ENCODE results near the gene DLL1. TPM values are rescaled to one million over a fixed set of nuclear protein-coding genes. Genes with fewer than 3 reads are reported as not detected.
"Not testable (repeated sequence)": the region's sequence is repeated elsewhere in the genome, so short reads cannot be mapped to it uniquely, and the experiment has no call there.

Gene DLL1, protein sequence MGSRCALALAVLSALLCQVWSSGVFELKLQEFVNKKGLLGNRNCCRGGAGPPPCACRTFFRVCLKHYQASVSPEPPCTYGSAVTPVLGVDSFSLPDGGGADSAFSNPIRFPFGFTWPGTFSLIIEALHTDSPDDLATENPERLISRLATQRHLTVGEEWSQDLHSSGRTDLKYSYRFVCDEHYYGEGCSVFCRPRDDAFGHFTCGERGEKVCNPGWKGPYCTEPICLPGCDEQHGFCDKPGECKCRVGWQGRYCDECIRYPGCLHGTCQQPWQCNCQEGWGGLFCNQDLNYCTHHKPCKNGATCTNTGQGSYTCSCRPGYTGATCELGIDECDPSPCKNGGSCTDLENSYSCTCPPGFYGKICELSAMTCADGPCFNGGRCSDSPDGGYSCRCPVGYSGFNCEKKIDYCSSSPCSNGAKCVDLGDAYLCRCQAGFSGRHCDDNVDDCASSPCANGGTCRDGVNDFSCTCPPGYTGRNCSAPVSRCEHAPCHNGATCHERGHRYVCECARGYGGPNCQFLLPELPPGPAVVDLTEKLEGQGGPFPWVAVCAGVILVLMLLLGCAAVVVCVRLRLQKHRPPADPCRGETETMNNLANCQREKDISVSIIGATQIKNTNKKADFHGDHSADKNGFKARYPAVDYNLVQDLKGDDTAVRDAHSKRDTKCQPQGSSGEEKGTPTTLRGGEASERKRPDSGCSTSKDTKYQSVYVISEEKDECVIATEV
- total RNA-seq (1 to 10 TPM; 1.3 to 2.7 TPM), total RNA-seq (0.70 to 3.9 reads per million in 2 donors)

- peak within 1 kb of the TSS; percentile 97 for H3K4me3 Mint-ChIP-seq
- peaks cover 38% of the 10 kb centered on the region for H3K4me1 Mint-ChIP-seq
- ATAC-seq (peak; percentile 26), DNase-seq (peak in 1 of 3 donors; percentile 27)
- H3K9me3 ChIP-seq (ENCODE audit: control insufficient read depth, low read length, poor library complexity, severe bottlenecking): no peaks in the 10 kb centered on the region
- peaks cover 4% of the 10 kb centered on the region for H3K36me3 Mint-ChIP-seq (ENCODE audit: low read depth)
- H3K27ac Mint-ChIP-seq: peak within 1 kb of the TSS; percentile 74
- H3K27me3 Mint-ChIP-seq: peaks cover 60% of the 10 kb centered on the region
Measured at GRCh38 chr6:170290296-170291128, at the start of gene DLL1. DLL1 (minus strand) TSS chr6:170291078; CDS start chr6:170290139, 939 bp downstream.

DNA sequence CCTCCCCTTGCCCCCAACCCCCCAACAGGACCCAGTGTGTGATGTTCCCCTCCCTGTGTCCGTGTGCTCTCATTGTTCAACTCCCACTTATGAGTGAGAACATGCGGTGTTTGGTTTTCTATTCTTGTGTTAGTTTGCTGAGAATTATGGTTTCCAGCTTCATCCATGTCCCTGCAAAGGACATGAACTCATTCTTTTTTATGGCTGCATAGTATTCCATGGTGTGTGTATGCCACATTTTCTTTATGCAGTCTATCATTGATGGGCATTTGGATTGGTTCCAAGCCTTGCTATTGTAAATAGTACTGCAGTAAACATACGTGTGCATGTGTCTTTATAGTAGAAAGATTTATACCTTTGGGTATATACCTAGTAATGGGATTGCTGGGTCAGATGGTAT is 44.3 kb upstream of the DLL1 start:
- peaks cover 34% of the 10 kb centered on the region for H3K4me1 Mint-ChIP-seq
- H3K36me3 Mint-ChIP-seq (ENCODE audit: low read depth): not testable (repeated sequence)

GRCh38 chr6:170329321-170329720 is 38.4 kb upstream of the DLL1 start:
- H3K9me3 ChIP-seq (ENCODE audit: control insufficient read depth, low read length, poor library complexity, severe bottlenecking): no peaks in the 10 kb centered on the region
- Mint-ChIP-seq H3K27me3 (no peaks in the 10 kb centered on the region), H3K4me1 (peaks cover 17% of the 10 kb centered on the region), H3K36me3 (ENCODE audit: low read depth) (peaks cover 10% of the 10 kb centered on the region), H3K4me3 (no peak overlapping the region), H3K27ac (peak overlapping the region; percentile 9)
- ATAC-seq (no peak), DNase-seq (no peak)

More for the DNA sequence above, 44.3 kb upstream of the DLL1 start:
- H3K4me3 Mint-ChIP-seq; H3K27ac Mint-ChIP-seq; ATAC-seq; H3K27me3 Mint-ChIP-seq; DNase-seq; H3K9me3 ChIP-seq (ENCODE audit: control insufficient read depth, low read length, poor library complexity, severe bottlenecking): not testable (repeated sequence)

DNA sequence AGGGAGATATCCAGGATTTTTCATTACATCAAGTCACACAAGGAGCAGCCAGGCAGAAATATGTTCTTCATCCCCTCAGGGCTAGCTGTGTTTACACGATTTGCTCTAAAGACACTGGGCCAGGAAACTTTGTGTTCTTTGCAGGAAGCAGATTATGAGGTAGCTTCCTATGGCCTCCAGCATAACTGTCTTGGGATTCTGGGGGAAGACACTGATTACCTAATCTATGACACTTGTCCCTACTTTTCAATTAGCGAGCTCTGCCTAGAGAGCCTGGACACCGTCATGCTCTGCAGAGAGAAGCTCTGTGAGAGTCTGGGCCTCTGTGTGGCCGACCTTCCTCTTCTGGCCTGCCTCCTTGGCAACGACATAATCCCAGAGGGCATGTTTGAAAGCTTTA is 26.8 kb upstream of the DLL1 start:
- H3K4me3 Mint-ChIP-seq: no peak overlapping the region
- no peak for DNase-seq
- H3K9me3 ChIP-seq (ENCODE audit: control insufficient read depth, low read length, poor library complexity, severe bottlenecking): no peaks in the 10 kb centered on the region
- H3K27ac Mint-ChIP-seq: peak overlapping the region; percentile 49
- peaks cover 9% of the 10 kb centered on the region for H3K36me3 Mint-ChIP-seq (ENCODE audit: low read depth)
- H3K4me1 Mint-ChIP-seq: peaks cover 42% of the 10 kb centered on the region
- no peak for ATAC-seq
- no peaks in the 10 kb centered on the region for H3K27me3 Mint-ChIP-seq

DNA sequence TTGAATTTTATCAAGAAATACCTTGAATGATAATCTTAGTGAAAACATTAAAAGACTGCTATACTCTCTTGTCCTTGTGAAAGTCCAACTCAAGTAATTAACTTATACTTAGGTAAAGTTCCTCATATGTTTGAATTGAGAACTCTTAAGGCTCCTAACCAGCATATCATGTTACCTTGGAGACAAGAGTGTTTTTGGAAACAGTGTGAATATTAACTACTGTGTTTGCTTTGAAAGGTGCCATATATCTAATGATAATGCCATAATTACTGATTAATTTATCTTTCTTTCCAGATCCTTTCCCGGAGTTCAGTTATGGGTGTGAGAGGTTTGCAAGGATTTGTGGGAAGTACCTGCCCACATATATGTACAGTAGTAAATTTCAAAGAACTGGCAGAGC is 26.2 kb upstream of the DLL1 start:
- DNase-seq (no peak), ATAC-seq (no peak)
- no peak overlapping the region for H3K4me3 Mint-ChIP-seq
- peak overlapping the region; percentile 49 for H3K27ac Mint-ChIP-seq
- no peaks in the 10 kb centered on the region for H3K9me3 ChIP-seq (ENCODE audit: control insufficient read depth, low read length, poor library complexity, severe bottlenecking)
- no peaks in the 10 kb centered on the region for H3K27me3 Mint-ChIP-seq
- peaks cover 3% of the 10 kb centered on the region for H3K36me3 Mint-ChIP-seq (ENCODE audit: low read depth)
- H3K4me1 Mint-ChIP-seq: peaks cover 38% of the 10 kb centered on the region

DNA sequence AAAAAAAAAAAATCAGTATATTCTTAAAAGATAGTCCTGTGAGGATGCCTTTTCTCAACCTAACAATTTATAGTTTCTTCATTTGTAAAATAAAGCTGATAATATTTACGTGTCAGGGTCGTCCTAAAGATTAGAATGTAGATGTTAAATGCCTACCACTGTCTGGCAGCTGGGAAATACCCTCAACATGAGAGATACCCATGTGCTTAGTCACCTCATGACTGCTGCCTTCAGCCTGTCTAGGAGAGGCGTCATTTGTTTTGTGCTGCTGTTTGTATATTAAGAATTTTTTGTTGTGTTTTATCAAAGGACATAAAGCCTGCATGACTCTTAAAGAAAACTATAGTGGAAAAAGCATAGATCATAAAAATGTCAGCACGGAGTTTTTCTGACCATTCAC is 25.2 kb upstream of the DLL1 start:
- H3K4me1 Mint-ChIP-seq: peaks cover 42% of the 10 kb centered on the region

DNA sequence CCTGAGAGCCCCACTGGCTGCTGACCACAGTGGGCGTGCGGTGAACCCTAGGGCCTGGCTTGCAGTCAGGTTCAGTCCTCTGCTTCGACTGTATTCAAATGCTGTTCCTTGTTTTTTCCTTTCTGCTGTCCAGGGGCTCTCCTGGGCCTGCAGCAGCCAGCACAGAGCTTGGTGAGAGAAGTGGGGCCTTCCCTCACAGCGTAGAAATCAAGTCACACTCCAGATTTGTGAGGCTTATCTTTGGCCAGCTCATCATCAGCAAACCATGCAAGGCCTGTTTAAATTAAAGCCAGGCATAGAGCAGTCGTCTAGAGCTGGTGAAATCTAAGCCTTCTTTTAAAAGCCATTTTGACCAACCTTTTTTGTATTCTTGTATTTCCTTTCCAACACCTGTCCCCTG is 24.1 kb upstream of the DLL1 start:
- no peak for DNase-seq
- H3K36me3 Mint-ChIP-seq (ENCODE audit: low read depth): peaks cover 3% of the 10 kb centered on the region
- H3K27me3 Mint-ChIP-seq: no peaks in the 10 kb centered on the region
- H3K4me3 Mint-ChIP-seq: no peak overlapping the region
- H3K27ac Mint-ChIP-seq: peak overlapping the region; percentile 72
- peaks cover 39% of the 10 kb centered on the region for H3K4me1 Mint-ChIP-seq
- no peak for ATAC-seq
- H3K9me3 ChIP-seq (ENCODE audit: control insufficient read depth, low read length, poor library complexity, severe bottlenecking): no peaks in the 10 kb centered on the region

More for the DNA sequence above, 25.2 kb upstream of the DLL1 start:
- Mint-ChIP-seq H3K27me3 (no peaks in the 10 kb centered on the region), H3K4me3 (no peak overlapping the region), H3K36me3 (ENCODE audit: low read depth) (peaks cover 3% of the 10 kb centered on the region), H3K27ac (no peak overlapping the region)
- ATAC-seq (peak; percentile 59), DNase-seq (no peak)
- H3K9me3 ChIP-seq (ENCODE audit: control insufficient read depth, low read length, poor library complexity, severe bottlenecking): no peaks in the 10 kb centered on the region

GRCh38 chr6:170313716-170314295 is 22.9 kb upstream of the DLL1 start:
- H3K9me3 ChIP-seq (ENCODE audit: control insufficient read depth, low read length, poor library complexity, severe bottlenecking): no peaks in the 10 kb centered on the region
- Mint-ChIP-seq H3K27ac (peak overlapping the region; percentile 72), H3K36me3 (ENCODE audit: low read depth) (peaks cover 3% of the 10 kb centered on the region), H3K4me3 (no peak overlapping the region), H3K4me1 (peaks cover 36% of the 10 kb centered on the region), H3K27me3 (no peaks in the 10 kb centered on the region)
- no peak for ATAC-seq
- DNase-seq: no peak

DNA sequence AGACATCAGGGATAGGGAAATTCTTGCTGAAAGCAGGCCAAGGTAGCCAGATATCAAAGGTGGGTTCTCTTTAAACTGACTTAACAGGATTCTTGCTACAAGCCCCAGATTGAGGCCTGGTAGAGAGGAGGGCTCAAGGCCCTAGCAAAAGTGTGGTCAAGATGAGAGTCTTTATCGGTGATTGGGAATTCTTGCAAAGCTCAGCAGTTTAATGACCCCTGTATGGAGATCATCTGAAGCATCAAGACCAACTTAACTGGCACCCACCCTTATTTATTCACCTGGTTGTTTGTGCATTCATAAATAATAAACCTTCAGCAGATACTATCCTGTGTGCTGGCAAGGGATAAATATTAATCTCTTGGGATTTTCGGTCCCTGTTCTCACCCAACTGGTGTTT is 22.0 kb upstream of the DLL1 start:
- ATAC-seq (no peak), DNase-seq (no peak)
- peaks cover 3% of the 10 kb centered on the region for H3K36me3 Mint-ChIP-seq (ENCODE audit: low read depth)
- H3K27me3 Mint-ChIP-seq: no peaks in the 10 kb centered on the region
- peaks cover 44% of the 10 kb centered on the region for H3K4me1 Mint-ChIP-seq
- no peak overlapping the region for H3K27ac Mint-ChIP-seq
- no peaks in the 10 kb centered on the region for H3K9me3 ChIP-seq (ENCODE audit: control insufficient read depth, low read length, poor library complexity, severe bottlenecking)
- no peak overlapping the region for H3K4me3 Mint-ChIP-seq

DNA sequence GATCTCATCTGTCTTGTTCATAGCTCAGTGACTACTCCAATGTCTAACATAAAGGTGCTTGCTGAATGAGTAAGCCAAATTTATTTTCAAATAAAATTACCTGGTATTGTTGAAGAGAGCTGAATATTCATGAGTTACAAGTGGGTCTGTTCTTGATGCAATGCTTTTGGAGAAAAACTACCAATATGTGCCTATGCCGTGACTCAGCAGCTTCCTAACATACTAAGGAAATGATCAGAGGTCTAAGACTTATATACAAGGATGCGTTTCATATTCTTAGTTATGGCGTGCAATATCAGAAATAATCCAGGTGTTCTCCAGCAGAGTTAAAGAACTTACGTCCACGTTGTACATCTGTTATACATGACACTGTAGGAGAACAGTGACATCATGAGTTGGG is 20.8 kb upstream of the DLL1 start:
- Mint-ChIP-seq H3K4me3 (no peak overlapping the region), H3K27ac (peak overlapping the region; percentile 54)

DNA sequence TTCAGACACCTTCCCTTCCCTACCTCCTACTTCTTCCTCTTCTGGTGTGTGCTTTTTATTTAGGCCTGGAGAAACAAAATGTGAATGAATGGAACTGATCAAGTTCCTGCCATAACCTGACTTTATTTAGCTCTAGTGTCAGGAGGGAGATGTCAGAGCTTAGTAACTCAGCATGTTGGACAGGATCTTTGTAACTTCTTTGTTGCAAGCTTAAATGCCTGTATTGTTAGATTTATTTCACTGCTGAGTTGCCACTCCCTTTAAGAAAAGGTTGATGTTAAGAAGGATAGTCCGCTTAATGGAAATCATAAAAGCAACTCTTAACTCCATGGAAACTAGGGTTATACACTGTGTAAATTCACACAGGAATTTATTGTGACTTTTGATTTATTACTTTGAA is 17.9 kb upstream of the DLL1 start:
- no peaks in the 10 kb centered on the region for H3K9me3 ChIP-seq (ENCODE audit: control insufficient read depth, low read length, poor library complexity, severe bottlenecking)
- peak overlapping the region; percentile 94 for H3K4me3 Mint-ChIP-seq
- DNase-seq (no peak), ATAC-seq (no peak)
- peak overlapping the region; percentile 97 for H3K27ac Mint-ChIP-seq
- peaks cover 42% of the 10 kb centered on the region for H3K4me1 Mint-ChIP-seq
- peaks cover 2% of the 10 kb centered on the region for H3K36me3 Mint-ChIP-seq (ENCODE audit: low read depth)
- peaks cover 11% of the 10 kb centered on the region for H3K27me3 Mint-ChIP-seq

More for the DNA sequence above, 20.8 kb upstream of the DLL1 start:
- DNase-seq (no peak), ATAC-seq (no peak)
- no peaks in the 10 kb centered on the region for H3K9me3 ChIP-seq (ENCODE audit: control insufficient read depth, low read length, poor library complexity, severe bottlenecking)
- Mint-ChIP-seq H3K27me3 (no peaks in the 10 kb centered on the region), H3K4me1 (peaks cover 51% of the 10 kb centered on the region), H3K36me3 (ENCODE audit: low read depth) (peaks cover 2% of the 10 kb centered on the region)

GRCh38 chr6:170307080-170307545 is 16.2 kb upstream of the DLL1 start:
- H3K27ac Mint-ChIP-seq: peak overlapping the region; percentile 97
- H3K36me3 Mint-ChIP-seq (ENCODE audit: low read depth): peaks cover 2% of the 10 kb centered on the region
- peaks cover 21% of the 10 kb centered on the region for H3K27me3 Mint-ChIP-seq
- peaks cover 32% of the 10 kb centered on the region for H3K4me1 Mint-ChIP-seq
- H3K9me3 ChIP-seq (ENCODE audit: control insufficient read depth, low read length, poor library complexity, severe bottlenecking): no peaks in the 10 kb centered on the region
- no peak for DNase-seq
- H3K4me3 Mint-ChIP-seq: peak overlapping the region; percentile 94
- no peak for ATAC-seq
